HL-60 (cell line): ENCODE measurements around the gene SMG5.

ENCODE experiments used
- DNase-seq, 2 experiments: peaks; one replicate each; pipeline ENCODE4 v3.0.0-alpha.2; 2010 to 2020; ENCODE audit warnings: low read depth in 1 of 2, low spot score in 1 of 2
- H3K27ac ChIP-seq: fragments of 250-450 bp; sonication (Bioruptor Pico); replicated peaks from 2 replicates; pipeline ENCODE4 v1.5.1; 2020; ENCODE audit warnings: mild to moderate bottlenecking, moderate library complexity
- H3K27me3 ChIP-seq: fragments of 250-450 bp; sonication (Bioruptor Pico); 2 replicates; pipeline ENCODE4 v1.5.1; 2021; ENCODE audit warnings: mild to moderate bottlenecking, moderate library complexity; ENCODE audit not compliant: insufficient read depth, poor library complexity, severe bottlenecking
- H3K4me3 ChIP-seq: replicated peaks from 2 replicates; pipeline ENCODE4 v1.5.1; 2011; ENCODE audit warnings: mild to moderate bottlenecking, control low read depth, low read length; ENCODE audit not compliant: insufficient read depth
- GABPA ChIP-seq: IDR thresholded peaks from 2 replicates; pipeline ENCODE4 v1.6.1; 2012; ENCODE audit warnings: low read depth
- POLR2AphosphoS5 ChIP-seq: IDR thresholded peaks from 2 replicates; pipeline ENCODE4 v1.6.1; 2012; ENCODE audit warnings: low read depth
- SPI1 ChIP-seq: IDR thresholded peaks from 2 replicates; pipeline ENCODE4 v1.6.1; 2012; ENCODE audit warnings: low read depth, mild to moderate bottlenecking, borderline replicate concordance
- TF ChIP-seq, protein P1 (sequence below): IDR thresholded peaks from 2 replicates; pipeline ENCODE4 v1.6.1; 2012; ENCODE audit warnings: low read depth; ENCODE audit not compliant: insufficient replicate concordance
- TF ChIP-seq, protein P2 (sequence below): IDR thresholded peaks from one replicate; pipeline ENCODE4 v1.5.1; 2011; ENCODE audit warnings: low read length, control low read depth, inconsistent platforms; ENCODE audit not compliant: insufficient read depth

Gene SMG5

GRCh38 chr1:156229809-156230472 lies 52.7 kb downstream of the SMG5 start:
- Histone ChIP-seq H3K27me3 (no peaks in the 10 kb centered on the region), H3K4me3 (no peak overlapping the region), H3K27ac (no peak overlapping the region)
- TF ChIP-seq, protein P1, sequence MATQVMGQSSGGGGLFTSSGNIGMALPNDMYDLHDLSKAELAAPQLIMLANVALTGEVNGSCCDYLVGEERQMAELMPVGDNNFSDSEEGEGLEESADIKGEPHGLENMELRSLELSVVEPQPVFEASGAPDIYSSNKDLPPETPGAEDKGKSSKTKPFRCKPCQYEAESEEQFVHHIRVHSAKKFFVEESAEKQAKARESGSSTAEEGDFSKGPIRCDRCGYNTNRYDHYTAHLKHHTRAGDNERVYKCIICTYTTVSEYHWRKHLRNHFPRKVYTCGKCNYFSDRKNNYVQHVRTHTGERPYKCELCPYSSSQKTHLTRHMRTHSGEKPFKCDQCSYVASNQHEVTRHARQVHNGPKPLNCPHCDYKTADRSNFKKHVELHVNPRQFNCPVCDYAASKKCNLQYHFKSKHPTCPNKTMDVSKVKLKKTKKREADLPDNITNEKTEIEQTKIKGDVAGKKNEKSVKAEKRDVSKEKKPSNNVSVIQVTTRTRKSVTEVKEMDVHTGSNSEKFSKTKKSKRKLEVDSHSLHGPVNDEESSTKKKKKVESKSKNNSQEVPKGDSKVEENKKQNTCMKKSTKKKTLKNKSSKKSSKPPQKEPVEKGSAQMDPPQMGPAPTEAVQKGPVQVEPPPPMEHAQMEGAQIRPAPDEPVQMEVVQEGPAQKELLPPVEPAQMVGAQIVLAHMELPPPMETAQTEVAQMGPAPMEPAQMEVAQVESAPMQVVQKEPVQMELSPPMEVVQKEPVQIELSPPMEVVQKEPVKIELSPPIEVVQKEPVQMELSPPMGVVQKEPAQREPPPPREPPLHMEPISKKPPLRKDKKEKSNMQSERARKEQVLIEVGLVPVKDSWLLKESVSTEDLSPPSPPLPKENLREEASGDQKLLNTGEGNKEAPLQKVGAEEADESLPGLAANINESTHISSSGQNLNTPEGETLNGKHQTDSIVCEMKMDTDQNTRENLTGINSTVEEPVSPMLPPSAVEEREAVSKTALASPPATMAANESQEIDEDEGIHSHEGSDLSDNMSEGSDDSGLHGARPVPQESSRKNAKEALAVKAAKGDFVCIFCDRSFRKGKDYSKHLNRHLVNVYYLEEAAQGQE: no peak
- TF ChIP-seq SPI1: no peak
- no peak for DNase-seq

DNA sequence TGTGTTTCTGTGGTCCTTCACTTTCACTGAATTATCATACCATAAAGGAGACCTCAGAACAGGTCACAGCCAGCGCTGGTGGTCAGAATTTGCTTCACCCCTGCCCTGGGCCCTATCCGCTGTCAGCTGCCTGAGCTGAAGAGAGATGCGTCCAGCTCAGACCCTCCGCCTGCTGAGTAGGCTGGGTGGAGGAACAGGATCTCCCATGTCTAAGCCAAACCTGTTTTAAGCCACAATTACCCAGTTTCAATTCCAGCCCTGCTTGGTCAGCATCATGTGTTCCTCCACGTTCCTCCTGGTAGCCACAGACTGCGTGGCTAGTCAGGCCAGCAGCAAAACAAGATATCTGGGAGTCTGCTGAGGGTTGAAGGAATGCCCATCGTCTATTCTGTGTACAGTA lies 54.1 kb downstream of the SMG5 start:
- Histone ChIP-seq H3K27ac (no peak overlapping the region), H3K27me3 (no peaks in the 10 kb centered on the region), H3K4me3 (no peak overlapping the region)
- no peak for TF ChIP-seq SPI1
- no peak for TF ChIP-seq GABPA
- TF ChIP-seq, protein P2, sequence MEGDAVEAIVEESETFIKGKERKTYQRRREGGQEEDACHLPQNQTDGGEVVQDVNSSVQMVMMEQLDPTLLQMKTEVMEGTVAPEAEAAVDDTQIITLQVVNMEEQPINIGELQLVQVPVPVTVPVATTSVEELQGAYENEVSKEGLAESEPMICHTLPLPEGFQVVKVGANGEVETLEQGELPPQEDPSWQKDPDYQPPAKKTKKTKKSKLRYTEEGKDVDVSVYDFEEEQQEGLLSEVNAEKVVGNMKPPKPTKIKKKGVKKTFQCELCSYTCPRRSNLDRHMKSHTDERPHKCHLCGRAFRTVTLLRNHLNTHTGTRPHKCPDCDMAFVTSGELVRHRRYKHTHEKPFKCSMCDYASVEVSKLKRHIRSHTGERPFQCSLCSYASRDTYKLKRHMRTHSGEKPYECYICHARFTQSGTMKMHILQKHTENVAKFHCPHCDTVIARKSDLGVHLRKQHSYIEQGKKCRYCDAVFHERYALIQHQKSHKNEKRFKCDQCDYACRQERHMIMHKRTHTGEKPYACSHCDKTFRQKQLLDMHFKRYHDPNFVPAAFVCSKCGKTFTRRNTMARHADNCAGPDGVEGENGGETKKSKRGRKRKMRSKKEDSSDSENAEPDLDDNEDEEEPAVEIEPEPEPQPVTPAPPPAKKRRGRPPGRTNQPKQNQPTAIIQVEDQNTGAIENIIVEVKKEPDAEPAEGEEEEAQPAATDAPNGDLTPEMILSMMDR: no peak
- TF ChIP-seq, protein P1: no peak
- DNase-seq: no peak

GRCh38 chr1:156226782-156227181 lies 55.8 kb downstream of the SMG5 start:
- Histone ChIP-seq H3K27ac (no peak overlapping the region), H3K4me3 (no peak overlapping the region), H3K27me3 (no peaks in the 10 kb centered on the region)
- no peak for DNase-seq
- TF ChIP-seq GABPA (no peak), POLR2AphosphoS5 (no peak), SPI1 (no peak)
- TF ChIP-seq, protein P2: no peak
- TF ChIP-seq, protein P1: no peak
